ENCODE results near the gene EGFL7.

Gene EGFL7

GRCh38 chr9:136682710-136683109 lies 20.0 kb downstream of the EGFL7 start:
- Mint-ChIP-seq H3K4me3 (no peak overlapping the region), H3K4me1 (ENCODE audit: low read depth in 2 of 2) (peaks cover 5 to 12% of the 10 kb centered on the region in 2 donors), H3K27me3 (no peaks in the 10 kb centered on the region), H3K9me3 (no peaks in the 10 kb centered on the region), H3K27ac (no peak overlapping the region), H3K36me3 (ENCODE audit: insufficient read depth) (peaks cover 3% of the 10 kb centered on the region)
- ATAC-seq (replicated peaks) (no peak), DNase-seq (no peak)

- no peaks in the 10 kb centered on the region for H3K9me3 Mint-ChIP-seq
- DNase-seq (no peak), ATAC-seq (replicated peaks) (no peak)
- peaks cover 5 to 12% of the 10 kb centered on the region in 2 donors for H3K4me1 Mint-ChIP-seq (ENCODE audit: low read depth in 2 of 2)
- H3K4me3 Mint-ChIP-seq = no peak overlapping the region
- no peaks in the 10 kb centered on the region for H3K27me3 Mint-ChIP-seq
- no peak overlapping the region for H3K27ac Mint-ChIP-seq
- peaks cover 3% of the 10 kb centered on the region for H3K36me3 Mint-ChIP-seq (ENCODE audit: insufficient read depth)
These were observed 20.5 kb downstream of the EGFL7 start for GRCh38 chr9:136683173-136683745.

DNA sequence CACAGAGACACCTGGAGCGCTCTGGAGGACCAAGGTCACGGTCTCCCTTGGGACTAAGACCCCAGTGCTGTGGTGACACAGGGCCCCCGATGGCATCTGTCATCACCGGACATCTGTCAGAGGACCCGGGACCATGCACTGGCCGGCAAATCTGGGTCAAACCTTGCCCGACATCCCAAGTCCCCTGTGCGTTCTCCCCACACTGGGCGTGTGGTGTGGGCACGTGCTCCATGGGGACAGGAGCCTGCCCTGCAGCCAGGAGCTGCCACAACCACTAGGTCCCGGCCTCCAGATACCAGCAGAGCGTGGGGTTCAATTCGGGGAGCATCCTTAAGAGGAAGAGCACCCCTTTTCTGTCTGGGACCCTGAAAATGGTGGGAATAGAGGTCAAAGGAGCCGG lies 21.0 kb downstream of the EGFL7 start:
- Mint-ChIP-seq H3K27me3 (no peaks in the 10 kb centered on the region), H3K36me3 (ENCODE audit: insufficient read depth) (peaks cover 3% of the 10 kb centered on the region), H3K9me3 (no peaks in the 10 kb centered on the region), H3K4me1 (ENCODE audit: low read depth in 2 of 2) (peaks cover 5 to 12% of the 10 kb centered on the region in 2 donors), H3K27ac (no peak overlapping the region), H3K4me3 (no peak overlapping the region)
- DNase-seq (no peak), ATAC-seq (replicated peaks) (no peak)

DNA sequence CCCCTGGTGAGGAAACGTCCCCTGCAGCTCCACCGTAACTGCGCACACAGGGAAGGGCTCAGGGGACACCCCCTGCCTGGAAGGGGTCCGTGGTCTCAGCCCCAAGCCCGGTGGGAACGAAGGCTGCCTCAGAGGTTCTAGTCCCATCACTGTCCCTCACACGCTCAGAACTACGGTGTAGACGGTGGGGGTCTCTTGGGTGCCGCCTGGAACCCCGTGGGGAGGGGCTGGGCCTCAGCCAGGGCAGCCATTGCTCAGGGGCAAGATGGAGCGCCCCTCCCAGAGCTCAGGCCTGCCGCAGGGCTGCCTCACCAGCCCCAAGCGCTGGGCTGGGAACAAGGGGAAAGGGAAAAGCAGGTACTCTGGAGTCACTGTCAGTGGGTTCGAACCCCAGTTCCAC lies 21.6 kb downstream of the EGFL7 start:
- Mint-ChIP-seq H3K4me3 (no peak overlapping the region), H3K27ac (no peak overlapping the region), H3K36me3 (ENCODE audit: insufficient read depth) (peaks cover 3% of the 10 kb centered on the region), H3K27me3 (no peaks in the 10 kb centered on the region), H3K9me3 (no peaks in the 10 kb centered on the region), H3K4me1 (ENCODE audit: low read depth in 2 of 2) (peaks cover 5 to 8% of the 10 kb centered on the region in 2 donors)
- ATAC-seq (replicated peaks) (no peak), DNase-seq (no peak)

- Mint-ChIP-seq H3K36me3 (ENCODE audit: insufficient read depth) (peaks cover 3% of the 10 kb centered on the region), H3K27me3 (no peaks in the 10 kb centered on the region), H3K4me1 (ENCODE audit: low read depth in 2 of 2) (peaks cover 5% of the 10 kb centered on the region in 2 donors), H3K27ac (no peak overlapping the region), H3K4me3 (peak overlapping the region; percentile 22 to 72), H3K9me3 (no peaks in the 10 kb centered on the region)
- ATAC-seq (replicated peaks) (no peak), DNase-seq (no peak)
These were observed 22.1 kb downstream of the EGFL7 start for GRCh38 chr9:136684799-136685198.

GRCh38 chr9:136685216-136685615 lies 22.5 kb downstream of the EGFL7 start:
- no peaks in the 10 kb centered on the region for H3K27me3 Mint-ChIP-seq
- no peak overlapping the region for H3K27ac Mint-ChIP-seq
- H3K4me1 Mint-ChIP-seq (ENCODE audit: low read depth in 2 of 2) = peaks cover 4 to 5% of the 10 kb centered on the region in 2 donors
- ATAC-seq (replicated peaks) (no peak), DNase-seq (no peak)
- H3K9me3 Mint-ChIP-seq = no peaks in the 10 kb centered on the region
- peaks cover 3% of the 10 kb centered on the region for H3K36me3 Mint-ChIP-seq (ENCODE audit: insufficient read depth)
- H3K4me3 Mint-ChIP-seq = peak overlapping the region in 1 of 2 donors; percentile 72

DNA sequence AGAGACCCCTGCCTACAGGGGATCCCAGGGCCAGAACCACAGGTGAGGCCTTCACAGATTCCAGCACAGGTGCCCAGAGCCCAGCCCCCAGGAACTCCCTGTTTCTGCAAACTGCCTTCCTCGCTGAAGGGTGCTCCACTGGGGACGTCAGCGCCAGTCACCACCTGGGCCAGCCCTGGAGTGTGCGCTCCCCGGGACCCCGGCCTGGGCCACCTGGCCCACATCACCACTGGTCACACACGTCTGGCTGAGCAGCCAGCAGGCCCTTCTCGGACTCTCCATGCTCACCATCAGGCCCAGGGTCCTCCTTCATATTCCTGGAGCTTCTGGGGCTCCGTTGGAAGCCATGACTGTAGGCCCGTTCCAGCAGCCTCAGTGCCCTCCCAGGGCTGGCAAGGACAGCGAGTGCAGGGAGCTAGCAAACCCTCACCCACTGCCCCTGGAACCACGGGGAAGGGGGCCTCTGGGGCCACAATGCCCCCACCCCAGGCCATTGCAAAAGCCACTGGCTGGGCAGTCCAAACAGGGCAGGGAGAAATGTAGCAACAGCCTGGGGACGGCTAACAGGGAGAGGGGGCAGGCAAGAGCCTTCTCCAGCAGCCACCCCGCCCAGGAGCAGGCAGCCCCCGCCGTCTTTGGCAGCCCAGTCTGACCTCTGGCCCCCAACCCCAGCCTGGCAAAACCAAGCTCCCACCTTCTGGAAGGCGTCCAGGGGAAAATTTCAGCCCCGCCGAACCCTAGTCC lies 23.2 kb downstream of the EGFL7 start:
- Mint-ChIP-seq H3K27ac (peak overlapping the region in 1 of 2 donors; percentile 60), H3K27me3 (no peaks in the 10 kb centered on the region), H3K36me3 (ENCODE audit: insufficient read depth) (peaks cover 3% of the 10 kb centered on the region), H3K9me3 (no peaks in the 10 kb centered on the region), H3K4me1 (ENCODE audit: low read depth in 2 of 2) (peaks cover 4 to 5% of the 10 kb centered on the region in 2 donors), H3K4me3 (peak overlapping the region; percentile 72 to 74)
- DNase-seq = no peak
- no peak for ATAC-seq (replicated peaks)

DNA sequence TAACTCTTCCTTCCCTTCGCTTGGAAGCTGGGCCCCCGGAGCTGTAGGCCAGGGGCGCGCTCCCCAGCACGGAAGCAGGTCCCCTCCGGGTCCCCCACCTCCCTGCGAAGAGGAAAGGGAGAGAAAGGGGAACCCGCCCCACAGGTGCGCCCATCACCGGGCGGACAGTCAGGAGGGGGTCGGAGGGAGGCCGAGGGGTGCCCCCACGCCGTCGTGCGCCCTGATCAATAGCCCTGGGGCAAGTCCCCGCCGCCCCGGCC lies 23.7 kb downstream of the EGFL7 start:
- H3K27ac Mint-ChIP-seq = no peak overlapping the region
- H3K9me3 Mint-ChIP-seq = no peaks in the 10 kb centered on the region
- ATAC-seq (replicated peaks) = no peak
- H3K27me3 Mint-ChIP-seq = no peaks in the 10 kb centered on the region
- peak overlapping the region; percentile 72 to 74 for H3K4me3 Mint-ChIP-seq
- H3K36me3 Mint-ChIP-seq (ENCODE audit: insufficient read depth) = no peaks in the 10 kb centered on the region
- DNase-seq = no peak
- peaks cover 4 to 5% of the 10 kb centered on the region in 2 donors for H3K4me1 Mint-ChIP-seq (ENCODE audit: low read depth in 2 of 2)

DNA sequence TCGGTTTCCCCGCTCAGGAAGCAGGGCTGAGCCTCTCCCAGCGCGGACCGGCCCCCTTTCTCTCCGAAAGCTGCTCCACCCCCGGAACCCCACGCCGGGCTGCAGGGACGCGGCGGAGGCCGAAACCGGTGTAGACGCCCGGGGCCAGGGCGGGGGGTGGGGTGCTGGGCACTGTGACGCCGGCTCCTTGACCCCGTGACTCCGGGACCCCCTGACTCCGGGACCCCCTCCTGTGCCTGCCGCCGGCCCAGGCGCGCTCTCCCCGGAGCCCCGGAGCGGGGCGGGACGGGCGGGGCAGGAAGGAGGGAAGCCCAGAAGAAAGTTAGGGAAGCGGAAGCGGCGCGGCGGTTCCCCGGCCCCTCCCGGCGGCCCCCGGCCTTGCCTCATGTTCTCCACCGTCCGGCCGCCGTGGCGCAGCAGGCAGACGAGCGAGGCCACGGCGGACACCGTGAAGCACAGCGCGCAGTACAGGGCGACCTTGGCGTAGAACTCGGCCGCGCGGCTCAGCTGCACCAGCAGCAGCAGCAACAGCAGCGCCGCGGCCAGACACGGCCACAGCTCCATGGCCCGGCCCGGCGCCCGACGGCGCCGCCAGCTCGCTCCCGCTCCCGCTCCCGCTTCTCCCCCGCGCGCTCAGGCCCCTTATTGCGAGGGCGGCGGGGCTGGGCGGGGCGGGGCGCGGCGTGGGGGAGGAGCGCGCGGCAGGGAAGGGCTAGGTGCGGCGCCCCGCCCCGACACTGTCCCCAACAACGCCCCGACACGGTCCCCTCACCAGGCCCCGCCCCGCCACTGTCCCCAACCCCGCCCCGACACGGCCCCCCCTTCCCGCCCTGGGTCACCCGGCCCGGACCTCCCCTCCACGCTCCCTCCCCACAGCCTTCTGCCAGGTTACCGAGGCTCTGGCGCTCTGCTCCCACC lies 24.3 kb downstream of the EGFL7 start, which contains the start of gene AGPAT2:
AGPAT2 (minus strand) TSS at position 664 of the 918 bp plus-strand sequence; CDS start at position 564, 100 bp downstream.
- DNase-seq = peak in 2 of 3 experiments; percentile 48 to 49
- Mint-ChIP-seq H3K27me3 (no peaks in the 10 kb centered on the region), H3K4me3 (peak within 1 kb of the TSS; percentile 72 to 74), H3K36me3 (ENCODE audit: insufficient read depth) (no peaks in the 10 kb centered on the region), H3K9me3 (no peaks in the 10 kb centered on the region), H3K27ac (peak within 1 kb of the TSS in 1 of 2 donors; percentile 60), H3K4me1 (ENCODE audit: low read depth in 2 of 2) (peaks cover 4 to 5% of the 10 kb centered on the region in 2 donors)
- peak; percentile 86 for ATAC-seq (replicated peaks)

DNA sequence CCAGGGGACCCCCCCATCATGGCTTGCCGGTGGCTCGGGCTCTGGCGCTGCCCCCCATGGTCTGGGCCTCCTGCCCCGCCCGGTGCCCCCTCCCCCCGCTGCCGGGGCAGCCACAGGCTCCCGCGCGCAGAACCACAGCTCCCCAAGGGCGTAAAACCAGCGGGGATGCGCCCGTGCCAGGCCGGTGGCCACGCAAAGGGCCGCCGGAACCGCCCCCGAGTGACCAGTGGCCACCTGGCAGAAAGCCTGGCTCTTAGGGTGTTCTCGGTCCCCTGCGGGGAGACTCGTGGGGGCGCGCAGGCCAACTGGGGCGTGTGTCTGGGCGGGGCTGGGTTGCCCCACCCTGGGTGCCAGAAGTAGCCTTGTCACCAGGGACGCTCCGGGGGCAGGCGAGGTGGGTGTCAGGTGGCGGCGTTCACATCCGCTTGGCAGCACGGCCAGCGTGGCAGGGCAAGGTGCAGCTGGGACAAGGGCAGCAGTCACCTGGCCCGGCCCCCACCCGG lies 25.1 kb downstream of the EGFL7 start:
- peaks cover 0 to 1% of the 10 kb centered on the region in 2 donors for H3K27me3 Mint-ChIP-seq
- no peaks in the 10 kb centered on the region for H3K36me3 Mint-ChIP-seq (ENCODE audit: insufficient read depth)
- DNase-seq (no peak), ATAC-seq (replicated peaks) (peak; percentile 40)
- H3K9me3 Mint-ChIP-seq = no peaks in the 10 kb centered on the region
- H3K4me1 Mint-ChIP-seq (ENCODE audit: low read depth in 2 of 2) = peaks cover 4 to 5% of the 10 kb centered on the region in 2 donors
- H3K27ac Mint-ChIP-seq = no peak overlapping the region
- H3K4me3 Mint-ChIP-seq = peak overlapping the region; percentile 47 to 54

DNA sequence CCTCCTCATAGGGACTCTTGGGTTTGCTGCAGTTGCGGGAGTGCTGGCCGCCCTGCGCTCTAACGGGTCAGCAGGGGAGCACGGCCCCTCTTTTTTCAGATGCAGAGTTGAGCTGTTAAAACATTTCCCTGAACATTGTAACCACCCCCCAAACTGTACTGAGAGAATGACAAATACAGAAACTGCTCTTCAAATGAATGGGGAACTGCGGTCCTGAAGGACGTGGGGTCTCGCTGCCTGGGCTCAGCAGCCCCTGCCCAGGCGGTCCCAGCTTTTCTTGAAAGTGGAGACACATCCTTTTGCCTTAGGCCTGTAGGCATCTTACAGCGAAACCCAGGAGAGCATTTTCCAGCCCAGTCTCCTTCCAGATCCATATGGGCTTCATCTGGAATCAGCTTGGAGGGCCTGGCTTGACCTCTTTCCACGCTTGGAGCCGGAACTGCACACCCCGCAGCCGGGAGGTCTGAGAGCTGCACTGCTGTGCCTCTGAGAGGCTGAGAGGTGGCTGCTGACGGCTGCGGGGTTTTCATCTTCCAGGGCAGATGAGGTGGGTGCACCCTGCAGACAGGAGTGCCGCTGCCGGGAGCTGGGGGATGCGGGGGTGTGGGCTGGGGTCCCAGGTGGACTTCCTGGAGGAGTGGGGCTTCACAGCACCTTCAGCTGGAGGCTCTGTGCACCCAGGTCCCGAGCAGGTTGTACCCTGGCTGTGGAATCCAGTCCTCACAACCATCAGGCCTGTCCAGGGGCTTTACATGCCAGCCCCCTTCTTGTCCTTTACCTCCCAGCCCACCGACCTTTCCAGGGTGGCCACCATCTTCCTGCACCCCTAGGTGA lies 25.8 kb downstream of the EGFL7 start:
- Mint-ChIP-seq H3K27ac (peak overlapping the region in 1 of 2 donors; percentile 44), H3K9me3 (no peaks in the 10 kb centered on the region), H3K4me3 (peak overlapping the region; percentile 47 to 54), H3K27me3 (peaks cover 0 to 8% of the 10 kb centered on the region in 2 donors), H3K36me3 (ENCODE audit: insufficient read depth) (no peaks in the 10 kb centered on the region), H3K4me1 (ENCODE audit: low read depth in 2 of 2) (peaks cover 5 to 7% of the 10 kb centered on the region in 2 donors)
- no peak for ATAC-seq (replicated peaks)
- no peak for DNase-seq

- ATAC-seq (replicated peaks) = no peak
- H3K4me3 Mint-ChIP-seq = peak overlapping the region in 1 of 2 donors; percentile 1
- H3K27ac Mint-ChIP-seq = peak overlapping the region in 1 of 2 donors; percentile 44
These were observed 26.4 kb downstream of the EGFL7 start for GRCh38 chr9:136689108-136689460.

More at GRCh38 chr9:136689108-136689460, 26.4 kb downstream of the EGFL7 start:
- DNase-seq = no peak
- Mint-ChIP-seq H3K36me3 (ENCODE audit: insufficient read depth) (no peaks in the 10 kb centered on the region), H3K27me3 (peaks cover 0 to 9% of the 10 kb centered on the region in 2 donors), H3K9me3 (no peaks in the 10 kb centered on the region), H3K4me1 (ENCODE audit: low read depth in 2 of 2) (peaks cover 5 to 7% of the 10 kb centered on the region in 2 donors)

All from effector memory CD8-positive, alpha-beta T cell (primary cell).